Erythroblast (primary cell): ENCODE data around the gene CD8B2.
"Not testable (repeated sequence)": the region's sequence is repeated elsewhere in the genome, so short reads cannot be mapped to it uniquely, and the experiment has no call there.

Source experiments
- DNase-seq, 2 experiments: peaks; one replicate each; lab custom pipeline; 2025; lab: John Stamatoyannopoulos, UW

The CD8B2 gene

GRCh38 chr2:106486551-106487385, at the start of gene CD8B2:
Gene CD8B2 (plus strand): TSS chr2:106487364. CDS start chr2:106487427, 63 bp downstream.
- not testable (repeated sequence) for DNase-seq

- DNase-seq = not testable (repeated sequence)
These were observed 25.3 kb upstream of the CD8B2 start for GRCh38 chr2:106461882-106462281.

- DNase-seq = not testable (repeated sequence)
These were observed 19.6 kb upstream of the CD8B2 start for GRCh38 chr2:106467516-106467915.

- DNase-seq = not testable (repeated sequence)
These were observed 19.1 kb upstream of the CD8B2 start, which contains the start of gene RGPD3 for GRCh38 chr2:106468107-106468506. Gene RGPD3 (minus strand): TSS chr2:106468413. CDS start chr2:106468288, 125 bp downstream.

- DNase-seq = not testable (repeated sequence)
These were observed 16.5 kb upstream of the CD8B2 start for GRCh38 chr2:106470658-106471057.

GRCh38 chr2:106477647-106478046, 9.5 kb upstream of the CD8B2 start:
- not testable (repeated sequence) for DNase-seq

DNA sequence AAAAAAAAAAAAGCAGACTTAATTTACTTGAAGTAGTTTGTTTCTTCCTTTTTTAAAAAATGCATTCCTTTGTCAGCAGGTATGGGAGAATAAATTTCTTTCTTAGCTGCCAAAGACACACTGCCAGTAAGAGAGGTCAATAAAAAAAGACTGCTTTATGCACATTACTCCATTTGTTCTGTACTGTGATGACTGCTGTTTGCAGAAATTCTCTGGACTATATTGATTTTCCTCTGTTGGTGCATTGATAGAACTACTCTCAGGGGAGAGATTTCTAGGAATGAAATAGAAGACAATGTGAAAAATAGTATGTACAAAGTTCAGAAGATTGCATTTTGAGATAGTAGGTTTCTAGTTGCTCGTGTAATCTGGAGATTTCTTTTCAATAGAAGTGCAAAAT, 7.6 kb upstream of the CD8B2 start:
- not testable (repeated sequence) for DNase-seq

DNA sequence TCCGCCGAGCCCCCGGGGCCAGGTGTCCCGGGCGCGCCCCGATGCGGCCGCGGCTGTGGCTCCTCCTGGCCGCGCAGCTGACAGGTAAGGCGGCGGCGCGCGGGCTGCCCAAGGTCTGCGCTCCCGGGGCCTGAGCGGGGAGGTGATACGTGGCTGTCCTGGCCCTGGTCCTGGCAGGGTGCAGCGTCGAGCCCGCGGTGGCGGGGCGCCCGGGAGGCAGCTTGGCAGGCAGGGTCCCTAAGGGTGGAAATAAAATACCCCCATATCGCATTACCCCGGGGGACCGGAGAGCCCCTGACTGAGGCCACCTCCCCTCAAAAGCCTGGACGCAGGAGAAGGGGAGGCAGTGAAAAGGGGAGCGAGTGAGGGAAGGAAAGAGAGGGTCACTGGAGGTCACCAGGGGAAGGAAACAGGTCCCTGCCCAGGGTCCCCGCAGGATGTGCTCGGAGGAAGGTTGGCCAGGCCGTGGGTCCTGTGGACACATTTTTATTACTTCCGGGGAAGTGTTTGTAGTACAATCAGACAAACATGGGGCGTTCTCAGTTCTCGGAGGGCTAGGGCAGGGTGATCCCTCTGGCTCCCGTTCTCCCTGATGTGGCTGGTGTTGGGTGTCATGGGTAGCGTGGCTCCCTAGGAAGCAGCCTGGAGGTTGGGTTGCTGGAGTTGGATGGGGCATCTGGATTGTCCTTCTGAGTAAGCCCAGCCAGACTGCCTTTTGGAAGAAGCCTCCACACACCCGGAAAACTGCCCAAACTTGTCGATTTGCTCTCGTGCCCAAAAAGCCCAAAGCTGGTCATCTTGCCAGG, 425 bp downstream of the CD8B2 start:
- DNase-seq = not testable (repeated sequence)

DNA sequence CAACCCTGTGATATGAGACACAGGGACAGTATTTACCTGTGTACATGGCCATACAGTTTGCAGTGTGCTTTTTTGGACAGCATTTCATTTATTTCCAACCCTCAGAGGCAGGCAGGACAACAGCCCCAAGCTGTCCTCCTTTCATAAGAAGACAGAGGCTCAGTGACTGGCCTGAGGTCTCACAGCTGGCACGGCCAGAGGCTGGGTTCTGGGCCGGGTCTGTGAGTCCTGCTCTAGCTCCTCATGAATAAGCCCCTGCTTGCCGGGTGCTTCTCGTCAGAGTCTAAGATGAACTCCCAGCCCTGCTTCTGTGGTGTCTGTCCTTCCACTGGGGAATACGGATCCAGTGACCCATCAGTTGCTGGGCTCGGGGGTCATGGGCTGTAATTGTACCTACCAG, 2.5 kb downstream of the CD8B2 start:
- not testable (repeated sequence) for DNase-seq

- not testable (repeated sequence) for DNase-seq
These were observed 5.2 kb downstream of the CD8B2 start for GRCh38 chr2:106492399-106492798.

- not testable (repeated sequence) for DNase-seq
These were observed 5.7 kb downstream of the CD8B2 start for GRCh38 chr2:106492913-106493312.

DNA sequence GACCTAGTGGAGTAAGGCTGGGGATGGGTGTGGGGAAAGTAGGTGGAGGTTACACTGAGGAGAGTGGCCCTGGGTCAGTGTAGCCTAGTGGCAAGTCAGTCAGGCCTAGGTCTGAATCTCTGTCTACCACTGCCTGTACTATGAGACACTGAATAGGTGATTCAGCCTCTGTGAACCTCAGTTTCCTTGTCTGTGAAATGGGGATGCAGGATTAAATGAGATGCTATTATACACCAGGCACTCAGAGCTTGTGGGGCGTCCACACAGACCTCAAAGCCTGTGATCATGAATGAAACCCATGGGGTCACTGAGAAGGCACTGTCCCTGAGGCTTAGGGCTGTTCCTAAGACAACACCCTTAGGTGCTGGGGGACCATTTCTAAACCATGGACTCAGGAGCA, 11.4 kb downstream of the CD8B2 start:
- DNase-seq = not testable (repeated sequence)

DNA sequence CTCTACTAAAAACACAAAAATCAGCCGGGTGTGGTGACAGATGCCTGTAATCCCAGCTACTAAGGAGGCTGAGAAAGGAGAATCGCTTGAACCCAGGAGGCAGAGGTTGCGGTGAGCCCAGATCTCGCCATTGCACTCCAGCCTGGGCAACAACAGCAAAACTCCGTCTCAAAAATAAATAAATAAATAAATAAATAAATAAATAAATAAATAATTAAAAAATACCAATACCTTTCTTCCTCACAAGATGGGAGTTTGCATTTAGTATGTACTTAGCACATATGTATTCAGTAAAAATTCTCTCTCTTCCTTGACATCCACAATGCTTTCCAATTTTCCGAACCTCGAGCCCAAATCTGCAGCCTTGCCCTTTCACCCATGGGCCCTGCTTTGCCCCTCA, 13.2 kb downstream of the CD8B2 start:
- not testable (repeated sequence) for DNase-seq

DNA sequence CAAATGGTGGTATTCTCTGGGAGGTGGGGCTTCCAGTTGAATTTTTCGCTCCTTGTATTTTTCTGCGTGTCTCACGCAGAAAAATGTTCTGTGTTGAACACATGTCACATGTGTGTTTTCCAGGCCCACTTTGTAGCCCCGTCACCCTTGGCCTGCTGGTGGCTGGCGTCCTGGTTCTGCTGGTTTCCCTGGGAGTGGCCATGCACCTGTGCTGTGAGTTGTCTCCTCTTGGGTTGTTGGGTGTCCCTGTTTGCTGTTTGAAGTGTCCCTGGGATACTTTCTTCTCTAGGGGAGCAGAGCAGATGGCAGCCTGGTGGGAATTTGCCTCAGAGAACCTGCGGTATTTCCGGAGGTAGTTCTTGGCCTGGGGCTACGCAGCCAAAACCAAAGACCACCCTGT, 15.2 kb downstream of the CD8B2 start:
- not testable (repeated sequence) for DNase-seq

- not testable (repeated sequence) for DNase-seq
These were observed 17.0 kb downstream of the CD8B2 start for GRCh38 chr2:106504192-106504591.

- not testable (repeated sequence) for DNase-seq
These were observed 17.6 kb downstream of the CD8B2 start for GRCh38 chr2:106504787-106505186.

DNA sequence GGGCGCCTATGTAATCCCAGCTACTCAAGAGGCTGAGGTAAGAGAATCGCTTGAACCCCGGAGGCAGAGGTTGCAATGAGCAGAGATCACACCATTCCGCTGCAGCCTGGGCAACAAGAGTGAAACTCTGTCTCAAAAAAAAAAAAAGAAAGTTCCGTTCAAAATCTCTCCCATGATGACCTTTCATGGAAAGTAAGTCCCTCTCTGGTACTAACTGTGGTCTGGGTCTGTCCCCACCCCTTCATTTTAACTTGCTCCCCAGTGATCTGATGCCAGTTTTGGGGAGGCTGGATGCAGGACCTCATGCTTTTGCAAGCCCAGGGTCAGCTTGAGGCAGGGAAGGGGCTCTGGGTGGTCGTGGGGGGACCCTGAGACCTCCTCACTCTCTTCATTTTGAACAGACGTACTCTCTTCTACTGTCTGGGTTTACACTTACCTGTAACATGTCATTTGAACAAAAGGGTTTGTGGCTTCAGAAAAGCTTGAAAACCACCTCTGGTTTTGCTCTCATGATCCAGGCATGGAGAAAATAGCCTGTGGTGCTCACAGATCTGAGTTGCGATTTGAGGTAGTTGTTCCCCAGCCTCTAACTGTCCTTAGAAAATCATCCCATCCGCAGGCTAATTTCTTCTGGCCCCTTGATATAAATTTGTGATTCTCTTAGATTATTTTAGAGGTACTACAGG, 19.0 kb downstream of the CD8B2 start:
- DNase-seq = not testable (repeated sequence)

DNA sequence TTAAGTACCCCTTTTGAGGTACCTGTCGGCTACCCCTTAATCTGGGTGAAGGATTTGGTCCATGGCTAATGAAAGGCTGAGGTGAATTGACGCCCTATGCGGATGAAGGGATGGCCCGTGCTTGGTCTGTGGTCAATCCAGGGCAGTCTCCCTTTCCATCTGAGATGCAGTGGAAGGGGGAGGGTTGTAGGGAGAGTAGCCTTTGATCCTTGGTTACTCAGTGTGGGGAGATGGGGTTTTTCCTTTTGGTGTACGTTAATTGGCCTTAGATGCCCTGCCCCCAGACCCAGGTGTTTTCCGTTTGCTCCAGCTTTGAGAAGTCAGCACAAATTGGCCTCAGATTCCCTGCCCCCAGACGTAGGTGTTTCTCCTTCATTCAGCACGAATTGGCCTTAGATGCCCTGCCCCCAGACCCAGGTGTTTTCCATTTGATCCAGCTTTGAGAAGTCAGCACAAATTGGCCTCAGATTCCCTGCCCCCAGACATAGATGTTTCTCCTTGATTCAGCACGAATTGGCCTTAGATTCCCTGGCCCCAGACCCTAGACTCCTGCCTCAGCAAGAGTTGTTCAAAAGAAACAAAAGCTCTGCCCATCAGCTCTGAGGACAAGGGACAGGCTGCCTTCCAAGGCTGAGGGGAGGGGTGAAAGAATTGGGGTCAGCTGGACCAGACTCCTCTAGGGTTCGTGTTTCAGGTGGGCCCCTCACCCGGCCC, 21.7 kb downstream of the CD8B2 start:
- DNase-seq = not testable (repeated sequence)

DNA sequence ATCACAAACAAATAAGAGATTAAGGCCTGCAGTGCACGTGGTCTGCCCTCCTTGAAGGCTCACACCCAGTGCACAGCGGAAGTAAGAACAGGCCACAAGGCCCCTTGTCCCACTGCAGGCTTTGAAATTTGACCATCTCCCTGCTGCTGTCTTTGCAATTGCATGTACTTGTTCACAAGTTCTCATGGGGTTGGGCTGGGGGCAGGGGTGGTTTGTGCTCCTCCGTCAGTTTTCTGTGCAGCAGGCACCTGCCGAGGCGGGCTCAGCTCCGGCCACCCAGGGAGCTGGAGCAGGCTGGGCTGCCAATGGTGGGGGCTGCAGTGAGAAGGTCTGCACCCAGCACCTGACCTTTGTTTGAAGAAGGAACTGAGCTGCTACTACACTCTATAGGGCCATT, 22.2 kb downstream of the CD8B2 start:
- DNase-seq = not testable (repeated sequence)

GRCh38 chr2:106510791-106511190, 23.6 kb downstream of the CD8B2 start:
- not testable (repeated sequence) for DNase-seq

DNA sequence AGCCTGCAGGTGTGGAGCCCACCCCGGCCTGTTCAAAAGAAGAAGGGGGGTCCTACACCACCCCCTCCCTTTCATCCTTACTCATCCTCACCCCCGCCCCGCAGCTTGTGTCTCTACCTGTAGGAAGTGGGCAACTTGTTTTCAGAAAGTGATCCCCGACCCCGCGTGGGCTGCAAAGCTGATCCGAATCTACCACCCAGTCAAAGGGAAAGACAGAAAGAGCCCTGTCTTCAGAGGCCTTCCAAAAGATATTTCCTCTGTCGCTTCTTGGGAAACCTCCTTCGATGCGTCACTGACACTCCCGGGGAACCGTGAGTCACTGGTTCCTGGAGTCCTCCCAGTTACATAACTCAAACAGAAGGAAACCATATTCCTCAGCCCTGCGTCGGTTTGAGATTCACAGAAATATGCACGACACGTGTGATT, 24.3 kb downstream of the CD8B2 start:
- DNase-seq = not testable (repeated sequence)
